OCI-M1 (cell line): ENCODE measurements around the gene TAC3.
"Not testable (repeated sequence)": the region's sequence is repeated elsewhere in the genome, so short reads cannot be mapped to it uniquely, and the experiment has no call there.

Source experiments
- DNase-seq: peaks from one replicate; lab custom pipeline; 2025; lab: John Stamatoyannopoulos, UW

TAC3 gene

GRCh38 chr12:57033431-57033830 is 17.1 kb upstream of the TAC3 start:
- DNase-seq: no peak

DNA sequence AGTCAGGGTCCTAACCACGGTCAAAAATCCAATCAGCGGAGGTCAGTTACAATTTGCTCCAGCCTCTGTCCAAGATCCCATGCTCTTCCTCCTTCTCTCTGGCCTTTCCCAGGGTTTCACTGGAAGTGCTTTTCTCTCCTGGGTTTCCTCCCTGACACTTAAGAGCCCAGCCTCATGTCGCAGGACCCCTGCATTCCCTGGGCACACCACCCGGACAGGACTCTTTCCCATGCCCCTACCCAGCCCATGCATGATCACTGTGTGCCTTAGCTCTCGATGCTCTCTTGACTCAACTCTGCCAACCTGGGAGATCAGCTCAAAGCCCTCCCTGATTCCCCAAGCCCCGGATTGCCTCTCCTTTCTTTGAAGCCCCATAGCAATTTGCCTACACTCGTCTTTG is 15.5 kb upstream of the TAC3 start:
- DNase-seq: no peak

- DNase-seq: peak; percentile 65
Measured at GRCh38 chr12:57031138-57031725, 14.9 kb upstream of the TAC3 start.

- DNase-seq: no peak
Measured at GRCh38 chr12:57029457-57029856, 13.1 kb upstream of the TAC3 start.

GRCh38 chr12:57027805-57028153 is 11.4 kb upstream of the TAC3 start:
- no peak for DNase-seq

GRCh38 chr12:57027011-57027804 is 10.9 kb upstream of the TAC3 start:
- peak; percentile 62 for DNase-seq

- no peak for DNase-seq
Measured at GRCh38 chr12:57025196-57025595, 8.9 kb upstream of the TAC3 start.

DNA sequence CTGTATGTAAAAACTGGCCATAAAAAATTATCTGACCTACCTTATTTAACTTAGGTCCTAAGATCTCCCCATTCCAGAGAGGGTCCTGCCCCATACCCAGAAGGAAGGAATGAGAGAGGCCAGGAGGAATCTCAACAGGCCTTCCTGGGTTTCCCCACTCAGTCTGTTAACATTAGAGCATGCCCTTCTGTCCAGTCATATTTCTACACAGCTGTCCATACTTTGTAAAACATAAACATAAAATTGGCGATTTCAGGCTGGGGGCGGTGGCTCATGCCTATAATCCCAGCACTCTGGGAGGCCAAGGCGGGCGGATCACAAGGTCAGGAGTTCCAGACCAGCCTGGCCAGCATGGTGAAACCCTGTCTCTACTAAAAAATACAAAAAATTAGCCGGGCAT is 6.0 kb upstream of the TAC3 start:
- DNase-seq: not testable (repeated sequence)

DNA sequence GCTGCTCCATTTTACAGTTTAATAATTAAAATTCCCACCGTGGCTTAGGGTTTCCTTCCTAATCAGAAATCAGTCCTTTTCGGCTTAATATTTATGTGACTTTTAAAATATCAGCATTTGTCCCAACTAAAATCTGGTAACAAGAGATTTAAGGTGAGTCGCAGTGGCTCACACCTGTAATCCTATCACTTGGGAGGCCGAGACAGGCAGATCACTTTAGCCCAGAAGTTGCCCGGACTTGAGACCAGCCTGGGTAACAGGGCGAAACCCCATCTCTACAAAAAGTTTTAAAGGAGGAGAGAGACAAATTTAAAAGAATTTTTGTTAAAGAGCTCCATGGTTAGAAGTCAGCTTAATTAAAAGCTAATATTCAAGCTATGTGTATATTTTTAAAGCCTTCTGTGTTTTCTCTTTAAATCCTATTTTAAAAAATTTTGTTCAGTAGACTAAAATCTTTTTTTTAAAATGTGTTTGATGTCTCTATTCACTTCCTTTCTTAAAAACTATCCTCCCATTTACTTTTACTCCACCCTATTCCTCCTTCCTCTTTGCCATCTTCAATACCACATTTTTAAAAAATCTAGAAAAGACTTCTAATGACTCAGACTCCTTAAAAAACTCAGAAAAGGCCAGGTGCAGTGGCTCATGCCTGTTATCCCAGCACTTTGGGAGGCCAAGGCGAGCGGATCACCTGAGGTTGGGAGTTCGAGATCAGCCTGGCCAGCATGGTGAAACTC is 3.8 kb upstream of the TAC3 start:
- no peak for DNase-seq

DNA sequence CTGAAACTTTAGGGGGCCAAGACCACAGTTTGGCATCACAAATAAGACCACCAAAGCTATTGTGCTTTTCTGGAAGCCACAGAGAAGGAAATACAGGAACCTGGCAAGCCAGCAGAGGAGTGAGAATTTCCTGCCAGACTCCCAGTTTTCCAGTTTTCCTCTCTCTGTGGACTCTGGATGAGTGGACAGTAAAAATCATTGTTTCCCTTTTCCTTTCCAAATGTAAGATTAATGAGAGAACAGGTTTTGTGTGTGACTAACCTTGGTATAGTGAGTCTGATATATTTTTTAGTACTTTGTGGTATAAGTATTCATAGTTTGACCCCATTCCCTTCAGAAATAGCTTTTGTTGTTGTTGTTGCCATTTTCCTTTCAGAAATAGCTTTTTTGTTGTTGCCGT is 2.6 kb upstream of the TAC3 start:
- no peak for DNase-seq

GRCh38 chr12:57018353-57018752 is 2.0 kb upstream of the TAC3 start:
- not testable (repeated sequence) for DNase-seq

DNA sequence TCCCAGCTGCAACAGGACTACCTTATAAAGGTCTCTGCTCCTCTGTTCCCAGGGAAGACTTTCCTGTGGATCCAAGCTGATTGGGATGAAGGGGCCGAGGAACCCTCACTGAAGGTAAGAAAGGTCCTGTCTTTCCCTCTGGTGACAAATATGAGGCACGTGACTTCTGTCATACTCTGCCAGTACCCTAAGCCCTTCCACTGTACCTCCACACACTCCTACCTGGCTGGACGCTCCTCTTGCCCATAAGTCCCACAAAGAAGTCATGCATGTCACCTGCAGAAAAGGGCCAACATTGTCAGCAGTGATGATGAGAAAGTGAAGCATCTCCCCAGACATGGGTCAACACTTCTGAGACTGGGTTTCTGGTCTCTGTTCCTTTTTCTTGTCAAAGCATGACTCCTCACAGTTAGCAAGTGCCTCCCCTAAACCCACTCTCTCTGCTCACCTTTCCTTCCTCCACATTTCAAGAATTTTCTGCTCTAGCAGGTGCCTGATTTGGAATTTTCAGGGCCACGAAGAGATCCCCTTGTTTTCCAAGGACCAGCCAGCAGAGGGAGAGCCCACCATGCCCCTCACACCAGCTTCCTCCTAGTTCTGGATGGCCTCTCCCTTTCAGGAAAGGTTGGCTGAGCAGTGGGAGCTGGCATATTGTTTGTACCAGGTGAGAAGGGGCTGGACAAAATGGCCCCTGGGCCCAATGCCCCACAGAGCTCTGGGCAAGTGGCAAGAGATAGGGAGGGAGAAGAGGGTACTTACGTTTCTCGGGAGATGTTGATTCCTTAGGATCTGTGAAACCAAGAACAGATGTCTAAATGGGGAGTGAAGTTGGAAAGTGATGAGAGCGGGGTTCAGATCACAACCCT is 3.5 kb downstream of the TAC3 start:
- DNase-seq: no peak

DNA sequence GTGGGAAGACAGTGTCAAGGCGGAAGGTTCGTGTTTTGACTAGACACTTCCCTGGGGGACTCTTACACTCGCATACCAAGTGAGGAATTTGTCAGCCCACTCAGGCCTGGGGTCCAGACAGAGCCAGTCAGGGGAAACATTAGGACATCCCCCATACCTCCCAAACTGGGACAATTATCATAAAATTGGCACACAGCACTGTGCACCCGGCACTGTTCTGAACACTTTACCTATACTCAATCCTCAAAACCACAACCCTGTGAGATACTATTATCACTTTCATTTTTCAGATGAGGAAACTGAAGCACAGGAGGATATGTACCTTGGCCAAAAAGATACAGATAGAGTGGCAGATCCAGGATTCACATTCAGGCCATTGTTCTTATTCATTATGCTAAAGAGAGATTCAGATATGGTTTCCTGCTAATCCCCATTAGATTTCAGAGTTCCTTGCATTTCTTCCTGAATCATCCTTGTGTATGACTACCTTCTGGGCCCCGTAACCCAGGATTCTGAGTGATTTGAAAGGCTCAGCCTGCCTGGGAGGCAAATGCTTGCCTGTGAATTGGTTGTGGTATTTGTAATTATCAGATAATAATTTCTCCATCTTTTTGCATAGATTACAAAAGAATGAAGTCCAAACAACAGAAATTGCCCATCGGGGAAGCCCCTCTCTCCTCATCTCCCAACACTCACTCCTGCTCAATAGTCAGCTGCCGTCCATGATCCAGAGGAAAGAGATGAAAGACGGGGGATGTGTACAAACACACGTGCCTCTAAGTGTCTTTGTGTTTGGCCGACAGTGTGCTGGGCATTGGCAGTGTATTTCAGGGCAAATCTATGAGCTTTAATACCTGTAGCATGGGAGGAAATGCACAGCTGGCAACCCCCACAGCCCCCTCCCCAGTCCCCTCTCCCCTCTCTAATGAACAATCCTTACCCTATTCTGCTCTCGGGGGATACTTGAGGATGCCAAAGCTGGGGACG is 4.6 kb downstream of the TAC3 start:
- DNase-seq: peak; percentile 21

DNA sequence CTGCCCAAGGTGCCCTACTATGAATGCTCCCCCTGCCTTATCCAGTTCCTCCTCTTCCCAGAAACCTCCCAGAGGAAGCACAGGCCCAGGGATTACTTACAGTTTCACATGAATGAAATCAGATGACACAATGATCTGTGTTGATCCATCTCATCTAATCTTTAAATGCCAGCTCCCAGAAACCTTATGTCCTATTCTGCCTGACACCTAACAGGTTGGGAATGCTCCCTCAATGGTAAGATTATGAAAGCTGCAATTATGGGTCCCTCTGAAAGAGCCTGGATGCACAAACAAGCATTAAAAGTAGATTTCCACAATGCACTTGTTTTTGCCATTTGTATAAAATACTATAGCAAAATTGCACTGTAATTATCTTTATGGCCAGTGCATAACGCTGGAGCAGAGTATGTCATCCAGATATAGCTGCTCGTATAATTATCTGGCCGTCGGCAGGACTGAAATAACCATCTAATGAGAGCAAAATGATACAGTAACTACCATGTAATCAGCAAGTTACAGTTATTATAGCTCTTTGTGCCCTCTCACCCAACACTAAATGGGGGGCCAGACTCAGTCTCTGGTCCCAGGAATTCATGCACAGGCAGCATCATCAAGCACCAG is 5.6 kb downstream of the TAC3 start:
- no peak for DNase-seq

GRCh38 chr12:57009949-57010626 is 6.2 kb downstream of the TAC3 start:
- DNase-seq: no peak

DNA sequence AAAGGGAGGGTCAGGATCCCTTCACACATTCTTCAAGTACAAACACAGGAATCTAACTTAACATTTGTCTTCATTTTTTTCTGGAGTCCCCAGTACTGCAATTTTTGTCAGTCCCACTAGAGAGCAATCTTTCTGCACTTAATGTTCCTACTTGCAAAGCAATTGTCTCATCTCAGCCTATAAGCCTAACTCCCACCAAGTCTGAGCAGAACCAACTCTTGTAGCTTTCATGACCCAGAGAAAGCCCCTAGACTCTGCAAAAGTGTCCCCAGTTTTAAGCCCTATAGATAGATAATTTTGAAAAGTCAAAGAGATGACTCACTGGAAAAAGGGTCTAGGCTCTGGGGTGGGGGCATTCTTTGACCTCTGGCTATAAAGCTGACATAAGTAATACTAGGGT is 8.2 kb downstream of the TAC3 start:
- peak; percentile 90 for DNase-seq

DNA sequence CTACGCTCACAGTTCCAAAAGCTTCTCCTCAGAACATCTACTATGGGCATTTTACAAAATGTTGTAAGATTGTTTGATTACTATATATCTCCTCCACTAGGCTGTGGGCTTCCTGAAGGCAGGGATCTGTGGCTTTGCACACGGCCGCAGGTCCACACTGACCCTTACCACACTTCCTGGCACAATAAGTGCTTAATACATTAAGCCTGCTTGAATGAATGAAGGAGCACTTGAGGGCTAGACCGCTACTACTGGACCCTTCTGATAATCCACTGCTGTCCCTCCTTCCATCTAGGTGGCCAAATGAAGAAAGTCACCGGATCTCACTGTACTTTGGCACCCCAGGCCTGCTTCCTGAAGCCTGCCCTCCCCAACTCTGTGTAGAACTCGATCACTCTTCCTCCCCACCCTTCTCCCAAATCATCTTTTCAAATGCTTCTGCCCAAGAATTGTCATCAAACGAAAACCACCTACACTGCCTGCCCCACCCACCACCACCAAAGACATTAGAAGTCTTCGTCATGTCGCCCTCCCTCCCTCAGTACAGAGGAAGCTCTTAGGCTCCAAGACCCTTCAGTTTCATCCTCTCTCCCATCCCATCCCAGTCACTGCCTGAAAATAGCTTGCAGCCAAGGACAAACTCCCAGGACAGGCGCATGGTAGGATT is 9.4 kb downstream of the TAC3 start:
- no peak for DNase-seq

GRCh38 chr12:57005980-57006808 is 10.1 kb downstream of the TAC3 start, which contains the start of gene ZBTB39:
Gene ZBTB39, minus strand, starts transcription at chr12:57006546. Its CDS starts 1,629 bp downstream, at chr12:57004917.
- peak; percentile 72 for DNase-seq
